BJ (cell line): ENCODE measurements around the gene HAT1. TPM values are rescaled to one million over a fixed set of nuclear protein-coding genes. Genes with fewer than 3 reads are reported as not detected.

Experiments
- CTCF ChIA-PET: fragments of 350-600 bp; formaldehyde crosslinking; extraction: SDS; loops from one replicate; lab custom pipeline; 2021; ENCODE audit warnings: antibody characterized with exemption, inconsistent platforms; lab: Yijun Ruan, JAX
- POLR2A ChIA-PET: fragments of 300-600 bp; sonication (Branson Sonifier 250); formaldehyde crosslinking; extraction: SDS; loops from one replicate; lab custom pipeline; 2021; ENCODE audit warnings: antibody characterized with exemption; lab: Charles Lee
- DNase-seq: peaks from one replicate; pipeline ENCODE4 v3.0.0-alpha.2; 2011; ENCODE audit warnings: low read depth
- H3K27me3 ChIP-seq: 2 replicates; pipeline ENCODE4 v1.6.0; 2011; ENCODE audit warnings: low read length; ENCODE audit not compliant: control insufficient read depth, insufficient read depth
- H3K36me3 ChIP-seq: 2 replicates; pipeline ENCODE4 v1.5.1; 2011; ENCODE audit warnings: low read length; ENCODE audit not compliant: control insufficient read depth, insufficient read depth
- H3K4me3 ChIP-seq: 2 replicates; pipeline ENCODE4 v1.5.1; 2011; ENCODE audit warnings: low read depth, mild to moderate bottlenecking, control low read depth, low read length
- polyA plus RNA-seq: library from polyadenylated mRNA; depleted of rRNA; stranded (reverse); fragments of >200 nt; gene quantifications from 2 replicates; pipeline ENCODE4 v1.2.3, GENCODE V29; 2011; rRNA removed
- TF ChIP-seq, protein P1 (sequence below): IDR thresholded peaks from 2 replicates; pipeline ENCODE4 v1.5.1; 2011; ENCODE audit warnings: low read depth, mild to moderate bottlenecking, control low read depth, inconsistent platforms, low read length, moderate library complexity; ENCODE audit not compliant: insufficient read depth

The HAT1 gene
- polyA plus RNA-seq, 1 experiment = 19.9 TPM

DNA sequence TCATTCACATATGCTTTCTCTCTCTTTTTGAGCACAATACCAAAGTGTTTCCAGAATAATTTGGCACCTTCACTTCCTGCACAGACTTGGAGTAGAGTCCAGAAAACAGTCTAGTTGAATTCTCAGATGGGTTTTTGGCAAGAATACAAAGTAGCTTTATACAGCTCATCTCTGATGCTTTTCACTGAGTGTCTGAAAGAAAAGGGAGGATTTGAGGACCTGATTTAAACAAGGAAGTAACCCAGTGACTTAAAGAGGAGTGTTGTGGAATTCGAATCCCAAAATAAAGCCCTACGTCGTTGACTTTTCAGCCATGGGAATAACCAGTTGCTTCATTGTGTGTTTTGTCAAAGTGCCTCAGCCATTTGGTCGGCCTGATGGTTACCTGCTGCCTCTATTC is 109.3 kb downstream of the HAT1 start:
- POLR2A ChIA-PET = no interaction called here
- H3K36me3 ChIP-seq = no peaks in the 10 kb centered on the region
- CTCF ChIA-PET = no interaction called here
- H3K4me3 ChIP-seq = no peak overlapping the region
- TF ChIP-seq, protein P1, sequence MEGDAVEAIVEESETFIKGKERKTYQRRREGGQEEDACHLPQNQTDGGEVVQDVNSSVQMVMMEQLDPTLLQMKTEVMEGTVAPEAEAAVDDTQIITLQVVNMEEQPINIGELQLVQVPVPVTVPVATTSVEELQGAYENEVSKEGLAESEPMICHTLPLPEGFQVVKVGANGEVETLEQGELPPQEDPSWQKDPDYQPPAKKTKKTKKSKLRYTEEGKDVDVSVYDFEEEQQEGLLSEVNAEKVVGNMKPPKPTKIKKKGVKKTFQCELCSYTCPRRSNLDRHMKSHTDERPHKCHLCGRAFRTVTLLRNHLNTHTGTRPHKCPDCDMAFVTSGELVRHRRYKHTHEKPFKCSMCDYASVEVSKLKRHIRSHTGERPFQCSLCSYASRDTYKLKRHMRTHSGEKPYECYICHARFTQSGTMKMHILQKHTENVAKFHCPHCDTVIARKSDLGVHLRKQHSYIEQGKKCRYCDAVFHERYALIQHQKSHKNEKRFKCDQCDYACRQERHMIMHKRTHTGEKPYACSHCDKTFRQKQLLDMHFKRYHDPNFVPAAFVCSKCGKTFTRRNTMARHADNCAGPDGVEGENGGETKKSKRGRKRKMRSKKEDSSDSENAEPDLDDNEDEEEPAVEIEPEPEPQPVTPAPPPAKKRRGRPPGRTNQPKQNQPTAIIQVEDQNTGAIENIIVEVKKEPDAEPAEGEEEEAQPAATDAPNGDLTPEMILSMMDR = no peak
- H3K27me3 ChIP-seq = no peaks in the 10 kb centered on the region
- no peak for DNase-seq

Other genes with a start within 250 kb of the HAT1 start
- gene DYNC1I2, start 235.0 kb upstream of the HAT1 start, polyA plus RNA-seq = 96.9 and 139 TPM in 2 replicates
- 16.3 and 19.5 TPM in 2 replicates for gene SLC25A12, start 28.2 kb upstream of the HAT1 start, polyA plus RNA-seq
- gene METAP1D, start 77.5 kb downstream of the HAT1 start, polyA plus RNA-seq = 4.8 and 6.2 TPM in 2 replicates
- gene DLX1, start 163.0 kb downstream of the HAT1 start, polyA plus RNA-seq = 1.2 and 1.4 TPM in 2 replicates
- 0.16 and 0.20 TPM in 2 replicates for gene DLX2, start 180.4 kb downstream of the HAT1 start, polyA plus RNA-seq